HG03457 (cell line): ENCODE results near the gene ACTL7B.
"Not testable (repeated sequence)": the region's sequence is repeated elsewhere in the genome, so short reads cannot be mapped to it uniquely, and the experiment has no call there.

Experiments used
- ATAC-seq: cut with Tn5 transposase; IDR thresholded peaks from one replicate; pipeline ENCODE4 v1.9.1; 2021; ENCODE audit warnings: moderate number of reproducible peaks; ENCODE audit not compliant: unreplicated experiment

Gene ACTL7B

GRCh38 chr9:108844856-108845255 lies 10.9 kb downstream of the ACTL7B start:
- no peak for ATAC-seq

- ATAC-seq: no peak
Measured at GRCh38 chr9:108844391-108844790, 11.4 kb downstream of the ACTL7B start.

- no peak for ATAC-seq
Measured at GRCh38 chr9:108842610-108843295, 13.0 kb downstream of the ACTL7B start.

DNA sequence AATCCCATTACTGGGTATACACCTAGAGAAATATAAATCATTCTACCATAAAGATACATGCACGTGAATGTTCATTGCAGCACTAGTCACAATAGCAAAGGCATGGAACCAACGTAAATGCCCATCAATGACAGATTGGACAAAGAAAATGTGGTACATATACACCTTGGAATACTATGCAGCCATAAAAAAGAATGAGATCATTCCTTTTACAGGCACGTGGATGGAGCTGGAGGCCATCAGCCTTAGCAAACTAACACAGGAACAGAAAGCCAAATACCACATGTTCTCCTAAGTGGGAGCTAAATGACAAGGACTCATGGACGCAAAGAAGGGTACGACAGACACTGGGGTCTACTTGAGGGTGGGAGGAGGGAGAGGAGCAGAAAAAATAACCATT lies 16.2 kb downstream of the ACTL7B start:
- ATAC-seq: not testable (repeated sequence)

DNA sequence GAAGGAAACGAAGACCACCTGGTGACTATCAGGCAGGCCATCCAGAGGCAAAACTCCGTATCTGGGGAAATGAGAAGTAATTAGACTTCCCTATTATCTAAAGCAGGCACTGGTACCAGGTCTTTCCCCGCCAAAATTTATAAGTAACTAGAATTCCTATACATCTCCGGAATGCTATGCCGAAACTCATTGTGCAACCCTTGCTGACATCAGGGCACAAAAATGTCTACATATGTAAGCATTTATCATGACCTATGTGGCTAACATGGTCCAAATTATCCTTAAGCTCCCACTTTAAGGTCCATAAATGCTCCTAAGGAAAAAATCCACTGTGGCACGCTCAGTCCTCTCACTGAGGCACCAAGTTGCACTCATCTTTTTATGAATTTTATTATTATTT lies 17.8 kb downstream of the ACTL7B start:
- no peak for ATAC-seq

DNA sequence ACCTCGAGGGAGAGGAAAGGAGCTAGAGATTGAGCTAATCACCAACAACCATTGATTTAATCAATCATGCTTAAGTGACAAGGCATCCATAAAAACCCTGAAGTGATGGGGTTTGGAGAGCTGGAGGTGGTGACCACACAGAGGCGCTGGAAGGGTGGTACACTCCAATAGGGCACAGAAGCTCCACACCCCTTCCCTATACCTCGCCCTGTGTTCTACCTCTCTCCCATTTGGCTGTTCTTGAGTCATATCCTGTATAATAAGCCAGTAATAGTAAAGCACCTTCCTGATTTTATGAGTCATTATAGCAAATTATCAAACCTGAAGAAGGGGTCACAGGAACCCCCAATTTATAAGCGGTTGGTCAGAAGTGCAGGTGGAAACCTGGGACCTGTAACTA lies 18.3 kb downstream of the ACTL7B start:
- ATAC-seq: no peak

GRCh38 chr9:108836781-108837180 lies 19.0 kb downstream of the ACTL7B start:
- no peak for ATAC-seq

- no peak for ATAC-seq
Measured at GRCh38 chr9:108836319-108836718, 19.5 kb downstream of the ACTL7B start.

- no peak for ATAC-seq
Measured at GRCh38 chr9:108835831-108836230, 20.0 kb downstream of the ACTL7B start.

- ATAC-seq: no peak
Measured at GRCh38 chr9:108834959-108835665, 20.7 kb downstream of the ACTL7B start.

GRCh38 chr9:108832179-108832500 lies 23.6 kb downstream of the ACTL7B start:
- ATAC-seq: no peak

DNA sequence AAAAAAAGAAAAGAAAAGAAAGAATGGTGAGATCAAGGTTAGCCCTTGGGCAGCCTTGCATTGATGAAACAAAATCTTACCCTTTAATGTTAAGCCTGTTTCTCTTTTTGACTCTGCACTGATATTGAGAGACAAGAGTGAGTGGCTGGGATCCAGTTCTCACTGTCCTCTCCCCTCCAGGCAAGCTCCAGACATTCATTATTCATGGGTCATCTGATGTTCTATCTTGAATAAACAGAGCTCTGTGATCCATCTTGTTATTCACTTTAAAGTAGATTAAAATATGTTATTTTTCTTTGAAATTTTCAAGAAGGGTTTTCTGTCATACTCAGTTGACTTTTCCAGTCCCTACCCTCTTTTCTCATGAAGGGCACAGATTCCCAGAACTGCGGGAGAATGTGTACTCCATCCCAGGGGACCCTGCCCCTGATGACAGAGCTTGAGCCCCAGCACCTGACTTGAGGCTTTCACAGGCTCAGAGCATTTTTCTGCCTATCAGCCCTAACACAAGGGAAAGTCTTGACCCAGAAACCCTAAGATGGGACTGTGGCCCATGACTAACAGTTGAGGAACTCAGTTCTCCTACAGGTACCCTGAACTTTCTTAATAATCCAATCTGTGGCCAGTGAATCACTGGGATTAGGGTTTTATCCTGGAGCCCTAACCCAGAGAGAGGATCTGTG lies 24.1 kb downstream of the ACTL7B start:
- no peak for ATAC-seq

GRCh38 chr9:108830272-108830671 lies 25.5 kb downstream of the ACTL7B start:
- no peak for ATAC-seq

DNA sequence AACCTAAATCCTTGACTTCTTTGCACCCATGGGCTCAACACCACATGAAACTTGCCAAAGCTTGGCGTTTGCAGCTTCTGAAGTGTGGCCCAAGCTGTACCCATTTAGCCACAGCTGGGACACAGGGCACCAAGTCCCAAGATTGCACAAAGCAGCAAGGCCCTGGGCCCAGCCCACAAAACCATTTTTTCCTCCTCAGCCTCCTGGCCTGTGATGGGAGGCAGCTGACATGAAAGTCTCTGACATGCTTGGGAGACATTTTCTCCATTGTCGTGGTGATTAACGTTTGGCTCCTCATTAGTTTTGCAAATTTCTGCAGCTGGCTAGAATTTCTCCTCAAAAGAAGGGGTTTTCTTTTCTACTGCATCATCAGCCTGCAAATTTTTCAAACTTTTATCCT lies 32.0 kb downstream of the ACTL7B start:
- ATAC-seq: no peak

DNA sequence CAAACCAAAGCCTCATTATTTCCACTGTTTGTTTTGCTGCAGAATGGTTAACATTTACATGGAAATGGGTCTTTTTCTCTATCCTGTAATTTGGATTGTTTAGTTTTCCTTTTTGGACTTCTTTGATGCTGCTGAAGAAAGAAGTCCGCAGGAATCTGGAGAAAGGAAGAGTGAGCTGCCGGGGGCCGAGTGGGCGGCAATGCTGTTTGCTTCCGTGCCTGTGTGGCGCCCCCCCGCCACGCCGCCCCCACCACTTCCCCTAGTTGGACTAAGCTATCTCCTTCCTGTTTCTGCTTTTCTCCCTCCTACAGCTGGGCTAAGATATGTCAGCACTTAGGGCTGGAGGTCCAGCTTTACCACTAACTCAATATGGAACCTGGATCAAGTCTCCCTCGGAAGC lies 39.7 kb downstream of the ACTL7B start:
- ATAC-seq: no peak

- no peak for ATAC-seq
Measured at GRCh38 chr9:108815156-108815555, 40.6 kb downstream of the ACTL7B start.

GRCh38 chr9:108813951-108814601 lies 41.7 kb downstream of the ACTL7B start:
- no peak for ATAC-seq

GRCh38 chr9:108812396-108813025 lies 43.3 kb downstream of the ACTL7B start:
- no peak for ATAC-seq

- no peak for ATAC-seq
Measured at GRCh38 chr9:108811944-108812343, 43.8 kb downstream of the ACTL7B start.

DNA sequence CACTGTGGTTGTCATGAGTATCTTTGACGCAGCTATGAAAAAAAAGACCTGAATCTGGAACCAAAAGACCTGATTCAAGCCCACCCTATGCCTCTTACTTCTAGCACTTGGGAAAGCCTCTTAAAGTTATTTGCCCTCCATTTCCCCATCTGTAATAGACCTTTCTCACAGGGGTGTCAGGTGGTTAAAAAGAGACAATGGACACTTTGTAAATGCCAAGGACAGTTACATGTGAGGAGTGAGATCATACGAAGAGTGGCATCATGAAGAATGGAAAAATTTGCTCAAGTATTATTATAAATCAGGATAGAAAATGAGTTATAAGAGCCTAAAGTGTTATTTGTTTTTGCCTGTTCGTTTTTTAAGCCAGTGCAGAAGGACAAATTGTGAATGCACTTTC lies 46.5 kb downstream of the ACTL7B start:
- ATAC-seq: no peak
